GM19193 (cell line): ENCODE measurements around the gene KRTAP10-8.

Source experiments
- POLR2A ChIP-seq: IDR thresholded peaks from 4 replicates; pipeline ENCODE4 v1.6.1; 2011; ENCODE audit not compliant: insufficient read depth, insufficient read length; ENCODE audit errors: extremely low read depth

The KRTAP10-8 gene

GRCh38 chr21:44648557-44649311 lies 36.9 kb downstream of the KRTAP10-8 start:
- TF ChIP-seq POLR2A, result no peak

- TF ChIP-seq POLR2A, result no peak
These were observed 37.7 kb downstream of the KRTAP10-8 start for GRCh38 chr21:44649521-44650100.

GRCh38 chr21:44650265-44650972 lies 38.5 kb downstream of the KRTAP10-8 start:
- TF ChIP-seq POLR2A, result no peak

- TF ChIP-seq POLR2A, result no peak
These were observed 39.2 kb downstream of the KRTAP10-8 start for GRCh38 chr21:44650973-44651675.

- TF ChIP-seq POLR2A, result no peak
These were observed 41.2 kb downstream of the KRTAP10-8 start for GRCh38 chr21:44653123-44653522.

GRCh38 chr21:44653656-44654575 lies 42.0 kb downstream of the KRTAP10-8 start:
- TF ChIP-seq POLR2A, result no peak

GRCh38 chr21:44654576-44655175 lies 42.8 kb downstream of the KRTAP10-8 start, which contains the start of gene KRTAP12-4:
TSS of gene KRTAP12-4 (minus strand) at chr21:44654659. CDS start at chr21:44654614, 45 bp downstream.
- no peak for TF ChIP-seq POLR2A

- TF ChIP-seq POLR2A, result no peak
These were observed 45.0 kb downstream of the KRTAP10-8 start for GRCh38 chr21:44656868-44657267.

GRCh38 chr21:44657635-44658540 lies 46.0 kb downstream of the KRTAP10-8 start, which contains the start of gene KRTAP12-3:
TSS of gene KRTAP12-3 (plus strand) at chr21:44657932. CDS start at chr21:44657980, 48 bp downstream.
- no peak for TF ChIP-seq POLR2A

- no peak for TF ChIP-seq POLR2A
These were observed 46.6 kb downstream of the KRTAP10-8 start for GRCh38 chr21:44658541-44658910.

- no peak for TF ChIP-seq POLR2A
These were observed 47.2 kb downstream of the KRTAP10-8 start for GRCh38 chr21:44658913-44659595.
